Measurements from ENCODE around the gene RNF115.

DNA sequence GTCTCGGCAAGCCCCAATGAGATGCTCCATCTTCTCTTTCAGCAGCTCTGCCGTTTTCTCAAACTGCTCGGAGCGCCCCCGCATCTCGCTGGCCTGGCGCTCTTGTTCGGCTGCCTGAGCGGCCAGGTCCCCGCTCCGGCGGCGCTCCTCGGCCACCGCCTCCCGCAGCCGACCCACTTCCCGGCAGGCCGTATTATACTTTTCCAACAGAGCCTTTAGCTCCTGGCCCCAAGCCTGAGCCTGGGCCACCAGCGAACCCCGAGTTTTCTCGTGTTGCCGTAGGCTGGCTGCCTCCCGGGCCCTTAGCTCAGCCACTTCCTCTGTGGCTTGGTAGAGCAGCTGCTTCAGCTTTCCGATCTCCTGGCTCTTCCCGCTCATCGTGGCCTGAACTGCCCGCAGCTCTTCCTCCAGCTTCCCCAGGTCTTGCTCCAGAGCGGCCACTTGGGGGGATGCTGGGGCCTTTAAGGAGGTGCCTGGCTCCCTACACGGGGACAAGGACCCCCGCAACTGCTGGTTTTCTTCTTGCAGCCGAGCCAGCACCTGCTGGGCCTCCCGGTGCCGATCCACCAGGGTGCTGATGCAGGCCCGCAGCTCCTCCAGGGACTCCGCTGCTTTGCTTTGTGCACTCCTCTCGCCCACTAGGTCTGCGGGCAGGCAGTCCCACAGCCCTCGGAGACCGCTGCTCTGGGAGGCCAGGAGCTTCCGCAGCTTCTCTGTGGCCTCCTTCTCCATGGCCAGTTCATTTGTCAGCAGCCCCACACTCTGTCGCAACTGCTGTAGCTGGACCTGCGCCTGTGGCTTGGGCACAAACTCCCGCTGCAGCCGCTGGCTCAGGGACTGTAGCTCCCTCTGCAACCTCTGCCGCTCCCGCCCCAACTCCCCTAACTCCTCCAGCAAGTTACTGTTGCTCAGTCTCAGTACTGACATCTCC lies 48.4 kb upstream of the RNF115 start:
- TF ChIP-seq POLR2AphosphoS5 (IDR thresholded peaks at IDR 0.05) (no peak), CTCF (IDR thresholded peaks at IDR 0.05) (no peak)
